GM12801 (cell line): ENCODE results near the gene MRPS11.

ENCODE experiments used
- TF ChIP-seq, protein P1 (sequence below): IDR thresholded peaks from one replicate; pipeline ENCODE4 v1.5.1; 2011; ENCODE audit warnings: control low read depth; ENCODE audit not compliant: insufficient read length; ENCODE audit errors: extremely low read depth

MRPS11 gene

DNA sequence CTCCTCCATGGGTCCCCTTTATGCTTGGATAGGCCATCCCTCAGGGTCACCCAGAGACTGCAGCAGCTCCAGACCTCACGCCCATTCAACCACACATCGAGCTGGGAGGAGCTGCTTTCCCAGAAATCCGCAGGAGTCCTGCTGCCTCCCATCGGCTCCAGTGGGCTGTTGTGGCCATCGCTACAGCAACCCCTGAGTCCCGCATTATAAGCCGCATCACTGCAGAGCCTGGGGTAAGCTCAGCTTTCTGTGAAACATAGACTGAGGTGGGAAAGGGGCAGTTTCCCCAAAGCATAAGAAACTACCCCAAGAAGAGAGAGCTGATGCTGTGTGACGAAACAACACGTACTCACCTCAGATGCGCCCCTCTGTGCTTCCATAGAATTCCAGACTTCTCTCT lies 36.1 kb upstream of the MRPS11 start:
- TF ChIP-seq, protein P1, sequence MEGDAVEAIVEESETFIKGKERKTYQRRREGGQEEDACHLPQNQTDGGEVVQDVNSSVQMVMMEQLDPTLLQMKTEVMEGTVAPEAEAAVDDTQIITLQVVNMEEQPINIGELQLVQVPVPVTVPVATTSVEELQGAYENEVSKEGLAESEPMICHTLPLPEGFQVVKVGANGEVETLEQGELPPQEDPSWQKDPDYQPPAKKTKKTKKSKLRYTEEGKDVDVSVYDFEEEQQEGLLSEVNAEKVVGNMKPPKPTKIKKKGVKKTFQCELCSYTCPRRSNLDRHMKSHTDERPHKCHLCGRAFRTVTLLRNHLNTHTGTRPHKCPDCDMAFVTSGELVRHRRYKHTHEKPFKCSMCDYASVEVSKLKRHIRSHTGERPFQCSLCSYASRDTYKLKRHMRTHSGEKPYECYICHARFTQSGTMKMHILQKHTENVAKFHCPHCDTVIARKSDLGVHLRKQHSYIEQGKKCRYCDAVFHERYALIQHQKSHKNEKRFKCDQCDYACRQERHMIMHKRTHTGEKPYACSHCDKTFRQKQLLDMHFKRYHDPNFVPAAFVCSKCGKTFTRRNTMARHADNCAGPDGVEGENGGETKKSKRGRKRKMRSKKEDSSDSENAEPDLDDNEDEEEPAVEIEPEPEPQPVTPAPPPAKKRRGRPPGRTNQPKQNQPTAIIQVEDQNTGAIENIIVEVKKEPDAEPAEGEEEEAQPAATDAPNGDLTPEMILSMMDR, result no peak

- TF ChIP-seq, protein P1, result no peak
These were observed 34.3 kb upstream of the MRPS11 start for GRCh38 chr15:88433046-88433685.

GRCh38 chr15:88438181-88438580 lies 29.3 kb upstream of the MRPS11 start:
- TF ChIP-seq, protein P1, result no peak

DNA sequence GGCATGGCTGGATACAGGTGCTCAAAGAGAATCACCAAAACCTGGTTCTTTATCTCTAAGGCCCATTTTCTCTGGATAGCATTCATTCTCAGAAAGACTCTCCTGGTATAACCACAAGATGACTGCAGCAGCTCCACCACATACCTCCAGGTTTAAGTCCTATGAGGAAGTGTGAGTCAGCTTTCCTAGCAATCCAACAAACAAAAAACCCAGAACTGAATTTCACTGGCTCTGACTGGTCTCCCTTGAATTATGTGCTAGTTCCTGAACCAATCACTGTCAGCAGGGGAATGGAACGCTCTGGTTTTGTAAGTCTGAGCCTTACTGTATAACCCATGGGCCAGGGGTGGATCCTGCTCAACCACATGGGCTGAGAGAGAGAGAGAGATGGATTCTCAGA lies 27.5 kb upstream of the MRPS11 start:
- TF ChIP-seq, protein P1, result no peak

DNA sequence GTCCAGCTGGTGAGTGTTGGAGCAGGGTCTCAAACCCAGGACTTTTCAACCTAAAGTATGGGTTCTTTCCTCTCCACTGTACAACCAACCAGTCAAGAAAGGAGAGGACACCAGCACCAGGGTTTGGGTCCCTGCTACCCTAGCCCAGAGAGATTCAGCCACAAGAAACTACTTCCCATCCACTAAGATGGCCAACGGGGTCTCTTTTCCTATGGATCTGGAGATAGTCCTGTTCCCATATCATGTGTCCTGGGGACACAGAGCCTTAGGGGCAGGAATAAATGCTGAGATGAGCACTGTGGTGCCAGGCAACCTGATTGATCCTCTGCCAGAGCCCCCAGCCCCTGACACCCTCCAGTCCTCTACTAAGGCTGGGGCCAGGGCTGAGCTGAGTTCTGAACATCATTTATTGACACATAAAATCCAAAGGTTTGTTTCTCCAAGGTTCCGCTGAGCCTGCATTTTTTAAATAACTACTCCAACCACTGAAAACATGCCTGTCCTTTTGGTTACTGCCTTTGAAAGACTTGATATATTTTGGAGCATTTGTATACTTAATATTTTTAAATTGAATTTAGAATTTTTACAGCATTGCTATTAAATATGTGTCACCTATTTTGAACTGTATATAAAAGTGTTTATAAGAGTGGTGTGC lies 26.3 kb upstream of the MRPS11 start:
- TF ChIP-seq, protein P1, result no peak

DNA sequence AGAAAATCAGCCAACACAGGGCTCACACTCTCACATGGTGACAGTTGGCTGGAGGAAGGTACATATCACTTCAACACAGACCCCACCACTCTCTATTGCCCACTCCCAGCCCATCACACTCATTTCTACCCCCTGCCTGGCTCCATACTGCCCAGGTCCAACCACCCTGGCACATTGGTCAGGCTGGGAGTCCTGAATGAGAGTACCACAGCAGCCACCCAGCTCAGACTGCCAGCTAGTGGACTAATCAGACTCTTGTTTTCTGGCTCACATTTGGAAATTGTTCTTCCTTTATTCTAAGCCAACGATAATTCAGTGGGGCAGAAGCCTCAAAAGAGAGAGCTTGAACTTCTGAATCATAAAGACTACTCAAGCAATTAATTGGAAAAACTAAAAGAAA lies 20.3 kb upstream of the MRPS11 start:
- TF ChIP-seq, protein P1, result no peak

- TF ChIP-seq, protein P1, result no peak
These were observed 19.8 kb upstream of the MRPS11 start for GRCh38 chr15:88447741-88448140.
